CD14-positive monocyte (primary cell): ENCODE measurements around the gene PIAS4. TPM values are rescaled to one million over a fixed set of nuclear protein-coding genes. Genes with fewer than 3 reads are reported as not detected.

ENCODE experiments used
- DNase-seq, 3 donors: peaks; one replicate each; pipeline ENCODE4 v3.0.0-alpha.2; 2011 to 2022
- H2AFZ ChIP-seq: 2 replicates; pipeline ENCODE4 v1.6.0; 2012; ENCODE audit warnings: mild to moderate bottlenecking, low read depth, low read length, inconsistent platforms; ENCODE audit not compliant: insufficient read depth, poor library complexity, severe bottlenecking
- H3K27ac ChIP-seq, 2 donors: 1 replicate in 1 of 2; 2 replicates in 1 of 2; pipeline ENCODE4 v1.5.1; 2012 to 2013; ENCODE audit warnings: low read length in 2 of 2, control low read depth in 1 of 2, inconsistent platforms in 1 of 2, low read depth in 1 of 2, mild to moderate bottlenecking in 1 of 2
- H3K27me3 ChIP-seq, 2 donors: one replicate each; pipeline versions ENCODE4 v1.6.0 to v1.6.1; 2011 to 2013; ENCODE audit warnings: low read length in 2 of 2; ENCODE audit not compliant: control insufficient read depth in 2 of 2, insufficient read depth in 2 of 2
- H3K36me3 ChIP-seq, 2 donors: replicated peaks in 1 of 2; 1 replicate in 1 of 2; 2 replicates in 1 of 2; pipeline versions ENCODE4 v1.5.1 to v1.6.1; 2012 to 2013; ENCODE audit warnings: low read length in 2 of 2, control low read depth in 1 of 2, inconsistent platforms in 1 of 2, mild to moderate bottlenecking in 1 of 2; ENCODE audit not compliant: insufficient read depth in 2 of 2, control insufficient read depth in 1 of 2
- H3K4me1 ChIP-seq, 2 donors: 1 replicate in 1 of 2; 2 replicates in 1 of 2; pipeline versions ENCODE4 v1.5.1 to v1.6.1; 2012 to 2013; ENCODE audit warnings: low read length in 2 of 2, control low read depth in 1 of 2, inconsistent platforms in 1 of 2, mild to moderate bottlenecking in 1 of 2, moderate library complexity in 1 of 2; ENCODE audit not compliant: insufficient read depth in 2 of 2, control insufficient read depth in 1 of 2
- H3K4me2 ChIP-seq: replicated peaks from 2 replicates; pipeline ENCODE3; 2012; ENCODE audit warnings: low read length, moderate library complexity, mild to moderate bottlenecking; ENCODE audit not compliant: poor library complexity, severe bottlenecking; ENCODE audit errors: extremely low read depth
- H3K4me3 ChIP-seq, 3 experiments: fragments of 200-600 bp in 1 of 3; sonication (generic) in 1 of 3; replicated peaks in 1 of 3; 1 replicate in 2 of 3; 2 replicates in 1 of 3; pipeline ENCODE4 v1.5.1; 2011 to 2013; ENCODE audit warnings: low read length in 3 of 3, mild to moderate bottlenecking in 3 of 3, control low read depth in 2 of 3, low read depth in 2 of 3, inconsistent platforms in 1 of 3, moderate library complexity in 1 of 3
- H3K79me2 ChIP-seq: 2 replicates; pipeline ENCODE4 v1.6.0; 2012; ENCODE audit warnings: mild to moderate bottlenecking, control low read depth, inconsistent platforms, low read length, moderate library complexity; ENCODE audit not compliant: insufficient read depth
- H3K9ac ChIP-seq: 2 replicates; pipeline ENCODE4 v1.6.0; 2017; ENCODE audit warnings: low read length, mild to moderate bottlenecking; ENCODE audit not compliant: insufficient read depth, poor library complexity, severe bottlenecking
- H3K9me3 ChIP-seq, 2 donors: replicated peaks in 1 of 2; 1 replicate in 1 of 2; 2 replicates in 1 of 2; pipeline versions ENCODE4 v1.5.1 to v1.6.1; 2012 to 2013; ENCODE audit warnings: low read length in 2 of 2, control low read depth in 1 of 2; ENCODE audit not compliant: control insufficient read depth in 1 of 2, insufficient read depth in 1 of 2
- H4K20me1 ChIP-seq: 2 replicates; pipeline ENCODE4 v1.6.0; 2012; ENCODE audit warnings: mild to moderate bottlenecking, low read length, control low read depth, moderate library complexity; ENCODE audit not compliant: insufficient read depth
- H3K27ac Mint-ChIP-seq, 7 donors: one replicate each; pipeline ENCODE4 v1.8.0; 2020; ENCODE audit warnings: mild to moderate bottlenecking in 7 of 7, mixed read lengths in 7 of 7, moderate library complexity in 6 of 7, inconsistent platforms in 2 of 7
- H3K27me3 Mint-ChIP-seq, 3 donors: one replicate each; pipeline ENCODE4 v1.8.0; 2021 to 2022; ENCODE audit warnings: low read depth in 3 of 3, mild to moderate bottlenecking in 3 of 3, mixed read lengths in 3 of 3, moderate library complexity in 3 of 3, inconsistent platforms in 1 of 3
- H3K36me3 Mint-ChIP-seq, 2 donors: one replicate each; pipeline ENCODE4 v1.8.0; 2020; ENCODE audit warnings: mixed read lengths in 2 of 2, inconsistent platforms in 1 of 2, mild to moderate bottlenecking in 1 of 2
- H3K4me1 Mint-ChIP-seq: one replicate; pipeline ENCODE4 v1.8.0; 2020; ENCODE audit warnings: mild to moderate bottlenecking, mixed read lengths
- H3K4me3 Mint-ChIP-seq, 2 donors: one replicate each; pipeline ENCODE4 v1.8.0; 2020; ENCODE audit warnings: mild to moderate bottlenecking in 2 of 2, mixed read lengths in 2 of 2, moderate library complexity in 1 of 2
- H3K9me3 Mint-ChIP-seq, 7 donors: one replicate each; pipeline ENCODE4 v1.8.0; 2020 to 2022; ENCODE audit warnings: mixed read lengths in 7 of 7, mild to moderate bottlenecking in 6 of 7, moderate library complexity in 6 of 7, inconsistent platforms in 2 of 7
- WGBS: methylation state at CpG from one replicate; pipeline ENCODE4 v1.1.5; 2013; ENCODE audit warnings: missing lambda C conversion rate; ENCODE audit not compliant: insufficient coverage; 5-methylcytosine and 5-hydroxymethylcytosine counted together
- intact Hi-C, 2 donors: fragments of 100-400 bp; cut with micrococcal nuclease; formaldehyde crosslinking; loops; one replicate each; pipeline versions ENCODE4 v1.15.0 to v1.15.1; 2023
- polyA plus RNA-seq, 3 donors: library from polyadenylated mRNA; depleted of rRNA in 1 of 3; unstranded in 2 of 3; stranded (reverse) in 1 of 3; fragments of 300-500 nt in 2 of 3; fragments of >200 nt in 1 of 3; fragmentation: Illumina TruSeq in 2 of 3; gene quantifications; 1 replicate in 2 of 3; 2 replicates in 1 of 3; pipeline ENCODE4 v1.2.3, GENCODE V29; 2012 to 2021
- TF ChIP-seq, protein P1 (sequence below): fragments of 200-600 bp; IDR thresholded peaks from one replicate; pipeline ENCODE4 v1.8.0; 2022; ENCODE audit warnings: antibody characterized with exemption, mild to moderate bottlenecking

Gene PIAS4
- polyA plus RNA-seq, 3 donors: 2.3 to 8.1 (median 5.9) TPM

DNA sequence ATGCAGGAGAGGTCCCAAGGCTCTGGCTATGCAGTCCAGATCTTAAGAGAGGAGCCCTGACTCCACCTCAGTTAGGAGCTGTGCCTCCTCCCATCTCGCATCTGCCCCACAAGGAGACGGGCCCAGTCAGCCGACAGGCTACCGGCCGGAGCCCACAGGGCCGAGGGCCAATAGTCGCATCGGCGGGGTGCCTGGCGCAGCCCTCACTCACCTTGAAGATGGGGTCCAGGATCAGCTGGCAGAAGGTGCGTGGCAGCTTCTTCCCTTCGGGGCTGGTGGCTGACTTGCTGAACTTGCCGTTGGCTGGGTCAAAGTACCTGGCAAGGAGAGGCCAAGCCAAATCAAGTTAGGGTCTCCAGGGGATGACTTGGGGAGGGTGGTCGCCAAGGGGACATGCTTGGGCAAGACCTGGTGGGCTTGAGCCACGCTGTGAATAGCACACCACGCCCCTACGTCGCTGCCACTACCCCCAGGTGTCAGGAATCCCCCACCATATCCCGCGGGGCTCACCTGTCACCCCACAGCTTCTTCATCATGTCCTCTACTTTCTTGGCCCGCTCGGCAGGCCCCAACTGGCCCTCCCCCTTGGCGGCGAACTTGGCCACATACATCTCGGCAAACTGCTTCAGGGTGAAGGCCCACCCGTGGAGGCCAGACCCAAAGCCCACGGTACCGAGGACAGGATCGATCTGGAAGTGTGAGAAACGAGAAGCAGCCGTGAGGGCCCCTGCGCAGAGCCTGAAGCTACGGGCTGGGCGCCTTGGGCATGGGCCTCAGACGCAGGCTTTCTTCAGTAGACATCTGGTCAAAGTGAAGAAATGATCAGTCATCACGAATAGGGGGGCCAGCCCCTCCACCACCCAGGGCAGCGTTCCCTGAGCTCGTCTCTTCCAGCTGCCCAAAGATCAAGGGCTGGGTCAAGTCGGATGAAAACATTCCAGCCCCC lies 25.5 kb upstream of the PIAS4 start:
- Mint-ChIP-seq H3K4me1 (peaks cover 31% of the 10 kb centered on the region), H3K36me3 (peaks cover 64 to 73% of the 10 kb centered on the region in 2 donors), H3K27ac (peak overlapping the region in 3 of 7 donors; percentile 10 to 54 (median 41)), H3K4me3 (no peak overlapping the region), H3K27me3 (no peaks in the 10 kb centered on the region), H3K9me3 (peaks cover 0 to 2% (median 0%) of the 10 kb centered on the region in 7 donors)
- Histone ChIP-seq H3K79me2 (peaks cover 76% of the 10 kb centered on the region), H2AFZ (no peak overlapping the region), H3K4me2 (no peak overlapping the region), H3K4me1 (peaks cover 28 to 32% of the 10 kb centered on the region in 2 donors), H3K27ac (peak overlapping the region in 1 of 2 donors; percentile 14), H3K9ac (no peak overlapping the region), H3K36me3 (peaks cover 71 to 74% of the 10 kb centered on the region in 2 donors), H3K9me3 (no peaks in the 10 kb centered on the region), H4K20me1 (peaks cover 90% of the 10 kb centered on the region), H3K27me3 (no peaks in the 10 kb centered on the region), H3K4me3 (no peak overlapping the region)
- no peak for DNase-seq
- intact Hi-C loops: no loop called here
- TF ChIP-seq, protein P1, sequence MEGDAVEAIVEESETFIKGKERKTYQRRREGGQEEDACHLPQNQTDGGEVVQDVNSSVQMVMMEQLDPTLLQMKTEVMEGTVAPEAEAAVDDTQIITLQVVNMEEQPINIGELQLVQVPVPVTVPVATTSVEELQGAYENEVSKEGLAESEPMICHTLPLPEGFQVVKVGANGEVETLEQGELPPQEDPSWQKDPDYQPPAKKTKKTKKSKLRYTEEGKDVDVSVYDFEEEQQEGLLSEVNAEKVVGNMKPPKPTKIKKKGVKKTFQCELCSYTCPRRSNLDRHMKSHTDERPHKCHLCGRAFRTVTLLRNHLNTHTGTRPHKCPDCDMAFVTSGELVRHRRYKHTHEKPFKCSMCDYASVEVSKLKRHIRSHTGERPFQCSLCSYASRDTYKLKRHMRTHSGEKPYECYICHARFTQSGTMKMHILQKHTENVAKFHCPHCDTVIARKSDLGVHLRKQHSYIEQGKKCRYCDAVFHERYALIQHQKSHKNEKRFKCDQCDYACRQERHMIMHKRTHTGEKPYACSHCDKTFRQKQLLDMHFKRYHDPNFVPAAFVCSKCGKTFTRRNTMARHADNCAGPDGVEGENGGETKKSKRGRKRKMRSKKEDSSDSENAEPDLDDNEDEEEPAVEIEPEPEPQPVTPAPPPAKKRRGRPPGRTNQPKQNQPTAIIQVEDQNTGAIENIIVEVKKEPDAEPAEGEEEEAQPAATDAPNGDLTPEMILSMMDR: no peak
- WGBS: 98% methylated on average over 31 of the region's 39 CpGs

DNA sequence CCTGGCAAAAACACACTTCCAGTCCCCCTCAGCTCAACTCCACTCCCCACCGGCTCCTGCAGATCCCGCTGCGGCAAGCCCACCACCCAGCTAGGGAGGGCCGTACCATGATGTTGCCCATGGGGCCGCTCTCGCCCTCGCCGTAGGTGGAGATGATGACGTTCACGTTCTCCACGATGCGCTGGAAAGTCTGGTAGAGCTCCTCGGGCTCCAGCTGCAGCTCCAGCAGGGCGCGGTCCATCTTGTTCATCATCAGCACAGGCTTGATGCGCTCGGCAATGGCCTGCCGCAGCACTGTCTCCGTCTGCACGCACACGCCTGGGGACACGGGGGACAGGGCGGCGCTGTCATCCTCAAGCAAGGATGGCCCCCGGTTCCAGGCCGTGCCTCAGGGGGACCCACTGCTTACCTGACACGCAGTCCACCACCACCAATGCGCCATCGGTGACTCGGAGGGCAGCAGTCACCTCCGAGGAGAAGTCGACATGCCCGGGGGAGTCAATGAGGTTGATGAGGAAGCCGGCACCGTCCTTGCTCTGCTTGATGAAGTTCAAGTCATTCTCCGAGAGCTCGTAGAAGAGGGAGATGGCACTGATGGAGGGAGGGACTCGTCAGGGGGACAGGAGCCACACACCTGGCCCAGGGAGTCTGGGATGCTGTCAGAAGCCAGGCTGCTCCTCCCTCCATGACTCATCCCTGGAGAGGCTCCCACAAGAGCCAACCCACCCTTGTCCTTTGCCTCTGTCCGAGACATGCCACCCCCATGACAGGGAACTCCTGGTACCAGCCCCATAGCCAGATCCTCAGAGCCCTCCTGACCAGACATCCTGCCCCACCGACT lies 24.6 kb upstream of the PIAS4 start:
- Histone ChIP-seq H3K27ac (peak overlapping the region in 1 of 2 donors; percentile 93), H3K4me3 (no peak overlapping the region), H3K4me1 (peaks cover 35 to 41% of the 10 kb centered on the region in 2 donors), H3K4me2 (no peak overlapping the region), H3K9ac (no peak overlapping the region), H2AFZ (no peak overlapping the region), H3K36me3 (peaks cover 62 to 64% of the 10 kb centered on the region in 2 donors), H3K27me3 (no peaks in the 10 kb centered on the region), H3K79me2 (peaks cover 71% of the 10 kb centered on the region), H4K20me1 (peaks cover 85% of the 10 kb centered on the region), H3K9me3 (no peaks in the 10 kb centered on the region)
- Mint-ChIP-seq H3K36me3 (peaks cover 56 to 64% of the 10 kb centered on the region in 2 donors), H3K27me3 (no peaks in the 10 kb centered on the region), H3K27ac (peak overlapping the region in 6 of 7 donors; percentile 50 to 82 (median 60)), H3K4me3 (peak overlapping the region in 1 of 2 donors; percentile 96), H3K9me3 (peaks cover 0 to 2% (median 0%) of the 10 kb centered on the region in 7 donors), H3K4me1 (peaks cover 37% of the 10 kb centered on the region)
- intact Hi-C loops: no loop called here
- 94% methylated on average over 34 of the region's 40 CpGs for WGBS
- TF ChIP-seq, protein P1: no peak
- DNase-seq: peak in 1 of 3 donors; percentile 10
